Measurements from ENCODE around the gene ZNF205.
A peak's percentile ranks its signal among the peaks of the same experiment; 100 is the strongest.

Gene ZNF205

DNA sequence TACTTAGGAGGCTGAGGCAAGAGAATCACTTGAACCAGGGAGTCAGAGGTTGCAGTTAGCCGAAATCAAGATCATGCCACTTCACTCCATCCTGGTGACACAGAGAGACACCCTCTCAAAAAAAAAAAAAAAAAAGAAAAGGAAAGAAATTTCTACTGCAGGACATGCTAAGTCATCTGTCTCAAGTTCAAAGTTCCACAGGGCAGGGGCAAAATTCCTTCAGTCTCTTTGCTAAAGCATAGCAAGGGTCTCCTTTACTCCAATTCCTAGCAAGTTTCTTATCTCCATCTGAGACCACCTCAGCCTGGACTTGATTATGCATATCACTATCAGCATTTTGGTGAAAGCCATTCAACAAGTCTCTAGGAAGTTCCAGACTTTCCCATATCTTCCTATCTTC lies 27.9 kb upstream of the ZNF205 start:
- Histone ChIP-seq H3K27me3 (no peaks in the 10 kb centered on the region), H3K9me3 (no peaks in the 10 kb centered on the region), H3K27ac (peak overlapping the region; percentile 82), H3K36me3 (peaks cover 15% of the 10 kb centered on the region), H3K4me1 (ENCODE audit: control insufficient read depth in 1 of 2, insufficient read depth in 1 of 2, low read depth in 1 of 2, low read length in 1 of 2) (peaks cover 35 to 38% of the 10 kb centered on the region in 2 experiments), H3K4me3 (ENCODE audit: low read depth in 1 of 2, low read length in 1 of 2) (peak overlapping the region in 1 of 2 experiments; percentile 74)
- TF ChIP-seq, protein P1, sequence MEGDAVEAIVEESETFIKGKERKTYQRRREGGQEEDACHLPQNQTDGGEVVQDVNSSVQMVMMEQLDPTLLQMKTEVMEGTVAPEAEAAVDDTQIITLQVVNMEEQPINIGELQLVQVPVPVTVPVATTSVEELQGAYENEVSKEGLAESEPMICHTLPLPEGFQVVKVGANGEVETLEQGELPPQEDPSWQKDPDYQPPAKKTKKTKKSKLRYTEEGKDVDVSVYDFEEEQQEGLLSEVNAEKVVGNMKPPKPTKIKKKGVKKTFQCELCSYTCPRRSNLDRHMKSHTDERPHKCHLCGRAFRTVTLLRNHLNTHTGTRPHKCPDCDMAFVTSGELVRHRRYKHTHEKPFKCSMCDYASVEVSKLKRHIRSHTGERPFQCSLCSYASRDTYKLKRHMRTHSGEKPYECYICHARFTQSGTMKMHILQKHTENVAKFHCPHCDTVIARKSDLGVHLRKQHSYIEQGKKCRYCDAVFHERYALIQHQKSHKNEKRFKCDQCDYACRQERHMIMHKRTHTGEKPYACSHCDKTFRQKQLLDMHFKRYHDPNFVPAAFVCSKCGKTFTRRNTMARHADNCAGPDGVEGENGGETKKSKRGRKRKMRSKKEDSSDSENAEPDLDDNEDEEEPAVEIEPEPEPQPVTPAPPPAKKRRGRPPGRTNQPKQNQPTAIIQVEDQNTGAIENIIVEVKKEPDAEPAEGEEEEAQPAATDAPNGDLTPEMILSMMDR (IDR thresholded peaks at IDR 0.05): no peak

DNA sequence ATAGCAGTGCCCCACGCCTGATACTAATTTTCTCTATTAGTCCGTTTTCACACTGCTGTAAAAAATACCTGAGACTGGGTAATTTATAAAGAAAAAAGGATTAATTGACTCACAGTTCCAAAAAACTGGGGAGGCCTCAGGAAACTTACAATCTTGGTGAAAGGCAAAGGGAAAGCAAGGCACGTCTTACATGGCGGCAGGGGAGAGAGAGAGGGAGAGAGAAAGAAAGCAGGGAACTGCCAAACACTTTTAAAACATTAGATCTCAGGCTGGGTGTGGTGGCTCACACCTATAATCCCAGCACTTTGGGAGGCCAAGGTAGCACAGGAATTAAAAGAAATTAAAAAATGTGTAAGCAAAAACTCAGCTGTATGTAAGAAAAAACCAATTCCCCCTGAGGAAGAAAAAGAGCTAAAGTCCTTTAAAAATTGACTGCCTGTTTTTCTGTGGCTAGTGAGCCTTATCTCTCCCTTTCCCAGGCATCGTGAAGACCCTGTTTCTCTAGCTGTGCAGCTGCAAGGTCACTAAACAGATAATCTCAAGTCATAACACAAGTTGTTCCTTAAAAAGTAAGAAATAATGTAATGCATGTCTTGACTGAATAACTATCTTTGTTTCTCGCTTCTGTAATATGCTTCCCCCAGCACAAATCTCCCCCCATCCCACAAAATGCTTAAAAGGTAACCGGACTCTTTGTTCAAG lies 27.3 kb upstream of the ZNF205 start:
- Histone ChIP-seq H3K27ac (peak overlapping the region; percentile 82), H3K9me3 (no peaks in the 10 kb centered on the region), H3K36me3 (peaks cover 10% of the 10 kb centered on the region), H3K4me3 (ENCODE audit: low read depth in 1 of 2, low read length in 1 of 2) (peak overlapping the region; percentile 58 to 74), H3K27me3 (no peaks in the 10 kb centered on the region), H3K4me1 (ENCODE audit: control insufficient read depth in 1 of 2, insufficient read depth in 1 of 2, low read depth in 1 of 2, low read length in 1 of 2) (peaks cover 35 to 38% of the 10 kb centered on the region in 2 experiments)
- TF ChIP-seq, protein P1 (IDR thresholded peaks at IDR 0.05): no peak

DNA sequence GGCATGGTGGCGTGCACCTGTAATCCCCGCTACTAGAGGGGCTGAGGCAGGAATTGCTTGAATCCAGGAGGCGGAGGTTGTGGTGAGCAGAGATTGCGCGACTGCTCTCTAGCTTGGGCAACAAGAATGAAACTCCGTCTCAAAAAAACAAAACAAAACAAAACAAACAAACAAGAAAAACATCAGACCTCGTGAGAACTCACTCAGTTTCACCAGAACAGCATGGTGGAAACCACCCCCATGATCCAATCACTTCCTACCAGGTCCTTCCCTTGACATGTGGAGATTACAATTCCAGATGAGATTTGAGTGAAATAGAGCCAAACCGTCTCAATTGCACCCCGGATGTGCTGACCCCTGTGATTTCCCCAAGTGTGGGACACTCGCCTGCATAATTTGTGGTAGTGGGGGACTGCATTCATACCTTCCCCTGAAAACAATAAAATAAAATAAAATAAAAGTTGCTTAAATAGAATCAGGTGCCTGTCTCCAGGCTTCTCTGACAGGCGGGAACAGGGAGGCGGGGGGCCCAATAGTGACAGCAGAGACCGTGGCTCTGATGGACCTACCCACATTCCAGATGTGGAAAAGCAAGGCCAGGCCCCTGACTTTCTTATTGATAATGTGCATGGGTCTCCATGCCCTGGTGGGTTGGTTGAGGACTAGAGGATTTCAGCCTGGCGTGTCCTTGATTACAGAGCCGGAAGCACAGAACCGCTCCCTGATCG lies 26.4 kb upstream of the ZNF205 start:
- peaks cover 36 to 40% of the 10 kb centered on the region in 2 experiments for H3K4me1 ChIP-seq (ENCODE audit: control insufficient read depth in 1 of 2, insufficient read depth in 1 of 2, low read depth in 1 of 2, low read length in 1 of 2)
- no peaks in the 10 kb centered on the region for H3K9me3 ChIP-seq
- H3K27me3 ChIP-seq: no peaks in the 10 kb centered on the region
- peak overlapping the region; percentile 82 for H3K27ac ChIP-seq
- H3K4me3 ChIP-seq (ENCODE audit: low read depth in 1 of 2, low read length in 1 of 2): peak overlapping the region; percentile 58 to 74
- TF ChIP-seq, protein P1 (IDR thresholded peaks at IDR 0.05): no peak
- peaks cover 3% of the 10 kb centered on the region for H3K36me3 ChIP-seq

DNA sequence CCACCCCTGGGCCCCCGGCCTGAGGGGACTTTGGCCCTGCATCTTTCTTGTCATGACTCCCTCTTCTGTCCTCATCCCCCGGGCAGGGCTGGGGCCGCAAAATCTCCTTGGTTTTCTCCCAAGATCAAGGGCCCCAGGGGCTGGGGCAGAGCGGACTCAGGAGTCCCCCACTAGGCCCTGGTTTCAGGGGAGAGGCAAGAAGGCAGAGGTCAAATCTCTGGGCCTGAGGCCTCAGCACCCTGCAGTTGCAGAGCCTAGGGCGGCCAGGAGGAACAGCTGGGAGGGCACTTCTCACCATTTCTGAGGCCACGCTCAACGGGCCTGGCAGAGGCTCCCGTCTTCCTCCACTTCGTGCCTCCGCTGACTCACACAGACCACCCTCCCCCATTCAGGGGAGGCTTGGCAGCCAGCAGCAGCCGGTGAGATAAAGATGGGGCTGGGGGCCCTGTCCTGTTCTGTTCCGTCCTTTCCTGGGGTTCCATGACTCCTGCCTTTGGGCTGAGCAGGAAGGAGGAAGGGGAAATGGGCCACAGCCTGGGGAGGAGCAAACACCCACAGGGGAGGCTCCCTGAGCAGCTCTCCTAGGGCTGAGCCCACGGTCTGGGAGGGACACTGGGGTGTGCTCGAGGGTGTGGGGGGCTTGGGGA lies 25.7 kb upstream of the ZNF205 start:
- Histone ChIP-seq H3K9me3 (no peaks in the 10 kb centered on the region), H3K27ac (peak overlapping the region; percentile 82), H3K27me3 (no peaks in the 10 kb centered on the region), H3K36me3 (no peaks in the 10 kb centered on the region), H3K4me1 (ENCODE audit: control insufficient read depth in 1 of 2, insufficient read depth in 1 of 2, low read depth in 1 of 2, low read length in 1 of 2) (peaks cover 39 to 47% of the 10 kb centered on the region in 2 experiments), H3K4me3 (ENCODE audit: low read depth in 1 of 2, low read length in 1 of 2) (peak overlapping the region; percentile 58 to 74)
- TF ChIP-seq, protein P1 (IDR thresholded peaks at IDR 0.05): no peak

DNA sequence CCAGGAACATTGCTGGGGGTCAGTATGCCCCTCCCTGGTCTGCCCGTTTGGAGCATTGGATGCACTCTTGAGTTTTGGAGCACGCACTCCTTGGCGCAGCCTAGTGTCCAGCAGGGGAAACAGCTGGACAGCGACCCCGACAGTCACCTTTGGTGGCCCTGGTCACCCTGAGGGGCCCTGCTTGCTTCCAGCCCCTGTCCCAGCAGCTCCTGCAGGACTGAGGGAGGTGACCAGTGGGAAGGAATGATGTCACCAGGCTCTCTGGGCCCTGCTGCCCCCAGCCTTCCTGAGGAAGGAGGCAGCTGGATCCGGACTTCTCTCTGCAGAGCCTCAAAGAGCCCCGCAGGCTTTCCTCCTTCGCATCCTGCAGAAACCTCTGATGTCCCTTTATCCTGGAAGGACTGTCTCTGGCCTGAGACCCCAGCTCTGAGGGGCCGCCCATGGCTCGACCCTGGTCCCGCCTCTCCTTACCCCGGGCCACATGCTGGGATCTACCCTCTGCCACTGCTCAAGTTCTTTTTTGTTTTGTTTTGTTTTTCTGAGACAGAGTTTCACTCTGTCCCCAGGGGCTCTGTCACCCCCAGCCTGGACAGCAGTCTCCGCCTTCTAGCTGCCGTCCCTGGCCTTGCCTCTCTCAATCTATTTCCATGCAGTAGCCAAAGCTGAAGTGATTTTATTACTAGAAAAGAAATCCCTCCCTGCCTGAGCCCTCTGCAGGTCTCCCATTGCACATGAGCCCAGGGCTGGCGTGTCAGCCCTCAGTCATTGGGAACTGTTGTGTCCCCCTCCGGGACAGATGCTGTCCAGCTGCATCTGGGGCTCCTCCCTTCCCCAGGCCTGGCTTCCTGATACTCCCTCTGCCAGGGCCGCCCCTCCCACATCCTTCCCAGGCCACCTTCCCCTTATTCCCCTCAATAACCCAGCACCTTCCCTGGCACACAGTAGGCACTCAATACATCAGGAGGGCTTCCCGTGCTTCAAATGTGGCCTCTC lies 24.8 kb upstream of the ZNF205 start:
- Histone ChIP-seq H3K27me3 (no peaks in the 10 kb centered on the region), H3K36me3 (no peaks in the 10 kb centered on the region), H3K4me1 (ENCODE audit: control insufficient read depth in 1 of 2, insufficient read depth in 1 of 2, low read depth in 1 of 2, low read length in 1 of 2) (peaks cover 39 to 48% of the 10 kb centered on the region in 2 experiments), H3K9me3 (no peaks in the 10 kb centered on the region), H3K4me3 (ENCODE audit: low read depth in 1 of 2, low read length in 1 of 2) (peak overlapping the region; percentile 58 to 74), H3K27ac (peak overlapping the region; percentile 82)
- TF ChIP-seq, protein P1 (IDR thresholded peaks at IDR 0.05): peak; percentile 57

All from neutrophil (primary cell).